AG04450 (cell line): ENCODE measurements around the gene CLTCL1. TPM values are rescaled to one million over a fixed set of nuclear protein-coding genes. Genes with fewer than 3 reads are reported as not detected.

Source experiments
- CTCF ChIA-PET: fragments of 300-600, 350-600 bp; formaldehyde crosslinking; extraction: SDS; loops from one replicate; lab custom pipeline; 2022; ENCODE audit warnings: antibody characterized with exemption, inconsistent platforms; lab: Charles Lee
- POLR2A ChIA-PET: fragments of 350-600 bp; formaldehyde crosslinking; extraction: SDS; loops from one replicate; lab custom pipeline; 2021; ENCODE audit warnings: antibody characterized with exemption, inconsistent platforms; lab: Yijun Ruan, JAX
- DNase-seq: peaks from one replicate; pipeline ENCODE4 v3.0.0-alpha.2; 2011; ENCODE audit warnings: low read depth, low spot score
- H3K27ac ChIP-seq: one replicate; pipeline ENCODE4 v1.5.1; 2012; ENCODE audit warnings: low read depth, low read length, control low read depth
- H3K27me3 ChIP-seq: one replicate; pipeline ENCODE4 v1.6.0; 2012; ENCODE audit warnings: low read length; ENCODE audit not compliant: control insufficient read depth, insufficient read depth
- H3K4me3 ChIP-seq: 2 replicates; pipeline ENCODE4 v1.5.1; 2011; ENCODE audit warnings: mild to moderate bottlenecking, low read depth, low read length, control low read depth
- H3K9me3 ChIP-seq: 2 replicates; pipeline ENCODE4 v1.5.1; 2012; ENCODE audit warnings: low read length; ENCODE audit not compliant: control insufficient read depth, insufficient read depth
- CTCF ChIP-seq: IDR thresholded peaks from 2 replicates; pipeline ENCODE4 v1.5.1; 2011; ENCODE audit warnings: low read depth, low read length, control low read depth, inconsistent platforms
- polyA plus RNA-seq: library from polyadenylated mRNA; depleted of rRNA; stranded (reverse); fragments of >200 nt; gene quantifications from 2 replicates; pipeline ENCODE4 v1.2.3, GENCODE V29; 2011

Gene CLTCL1
- polyA plus RNA-seq, 1 experiment: 6.6 TPM

DNA sequence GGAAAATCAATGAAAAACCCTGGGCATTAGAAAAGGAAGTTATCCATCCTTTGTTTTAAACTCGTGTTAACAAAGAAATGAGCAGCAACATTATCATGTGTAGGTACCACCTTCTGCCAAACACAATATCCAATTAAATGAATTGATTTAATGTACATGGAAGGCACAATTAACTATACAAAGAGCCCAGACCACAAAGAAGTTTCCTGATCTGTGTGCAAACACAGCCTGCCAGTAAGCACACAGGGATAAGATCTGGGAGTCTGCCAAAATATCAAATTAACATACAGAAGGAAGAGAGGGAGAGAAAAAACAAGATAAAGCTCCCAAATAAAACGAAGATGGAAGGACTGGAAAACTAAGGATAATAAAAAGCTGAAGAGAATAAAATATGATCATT is 58.9 kb downstream of the CLTCL1 start:
- no peaks in the 10 kb centered on the region for H3K27me3 ChIP-seq
- H3K4me3 ChIP-seq: no peak overlapping the region
- ChIA-PET CTCF (interaction anchor here (1.1 kb wide), 1 partner anchor 11 kb away, joined by 3 read pairs; no protein-coding TSS in a partner anchor), POLR2A (no interaction called here)
- H3K9me3 ChIP-seq: no peaks in the 10 kb centered on the region
- no peak overlapping the region for H3K27ac ChIP-seq
- no peak for DNase-seq
- TF ChIP-seq CTCF: no peak

DNA sequence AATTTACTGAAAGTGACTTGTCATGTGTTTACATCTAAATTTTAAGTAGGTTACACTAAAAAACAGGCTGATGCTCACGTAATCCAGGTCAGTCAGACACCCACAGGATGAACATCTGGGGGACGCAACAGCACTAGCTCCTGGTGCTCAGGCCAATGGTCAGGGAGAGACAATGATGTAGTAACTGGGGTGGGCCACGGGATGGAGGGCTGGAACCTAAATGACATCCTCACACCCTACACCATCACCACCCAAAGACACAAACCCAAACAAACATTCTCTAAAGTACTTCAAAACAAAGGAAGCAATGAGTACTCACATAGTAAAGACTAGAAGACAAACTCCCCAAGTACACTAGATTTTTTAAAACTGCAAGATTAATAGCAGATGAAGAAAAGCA is 59.5 kb downstream of the CLTCL1 start:
- Histone ChIP-seq H3K27ac (no peak overlapping the region), H3K27me3 (no peaks in the 10 kb centered on the region), H3K9me3 (no peaks in the 10 kb centered on the region), H3K4me3 (no peak overlapping the region)
- CTCF ChIA-PET: interaction anchor here (1.1 kb wide), 1 partner anchor 398 kb away, joined by 3 read pairs; no protein-coding TSS in a partner anchor
- DNase-seq: no peak
- TF ChIP-seq CTCF: no peak
- POLR2A ChIA-PET: no interaction called here

DNA sequence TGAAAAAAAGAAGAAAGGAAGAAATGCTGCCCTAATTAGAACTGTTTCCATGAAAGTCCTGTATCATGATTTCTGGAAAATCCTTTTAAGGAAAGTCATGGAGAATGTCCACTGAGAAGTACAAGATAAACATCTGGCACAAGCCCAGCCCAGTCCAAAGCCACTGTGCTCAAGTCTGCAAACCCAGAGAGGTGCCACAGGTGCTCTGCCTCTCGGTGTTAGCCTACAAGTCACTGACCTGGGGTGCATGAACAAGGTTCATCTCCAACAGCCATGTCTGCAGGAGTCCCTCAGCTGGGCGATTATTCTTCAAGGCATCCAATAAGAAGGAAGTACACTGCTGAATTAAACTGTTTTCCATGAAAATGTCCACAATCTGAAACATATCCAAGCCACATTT is 61.9 kb downstream of the CLTCL1 start:
- Histone ChIP-seq H3K27ac (no peak overlapping the region), H3K4me3 (no peak overlapping the region), H3K27me3 (no peaks in the 10 kb centered on the region), H3K9me3 (no peaks in the 10 kb centered on the region)
- no peak for DNase-seq
- TF ChIP-seq CTCF: no peak
- CTCF ChIA-PET: interaction anchor here (0.7 kb wide), 1 partner anchor 44 kb away, joined by 4 read pairs; no protein-coding TSS in a partner anchor
- POLR2A ChIA-PET: no interaction called here

GRCh38 chr22:19228179-19228578 is 63.3 kb downstream of the CLTCL1 start:
- Histone ChIP-seq H3K4me3 (no peak overlapping the region), H3K27ac (no peak overlapping the region), H3K9me3 (no peaks in the 10 kb centered on the region), H3K27me3 (no peaks in the 10 kb centered on the region)
- DNase-seq: no peak
- TF ChIP-seq CTCF: no peak
- ChIA-PET POLR2A (no interaction called here), CTCF (no interaction called here)

DNA sequence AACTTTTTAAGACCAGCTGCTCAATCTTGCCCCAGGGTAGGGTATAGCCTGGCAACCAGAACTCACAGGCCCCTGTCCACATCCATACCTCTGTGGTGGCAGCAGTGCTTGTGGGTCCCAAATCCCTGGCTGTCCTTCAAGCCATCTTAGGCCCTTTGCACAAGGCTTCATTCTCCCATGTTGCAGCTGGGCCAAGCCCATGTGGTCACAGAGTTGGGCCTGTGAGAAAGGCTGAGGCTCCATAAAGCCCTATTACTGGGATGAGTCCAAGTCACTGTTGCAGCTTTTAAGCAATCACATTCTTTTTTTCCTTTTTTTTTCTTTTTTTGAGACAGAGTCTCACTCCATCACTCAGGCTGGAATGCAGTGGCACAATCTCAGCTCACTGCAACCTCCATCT is 65.1 kb downstream of the CLTCL1 start:
- ChIA-PET POLR2A (no interaction called here), CTCF (interaction anchor here (0.7 kb wide), 1 partner anchor 203 kb away, joined by 5 read pairs; no protein-coding TSS in a partner anchor)
- no peak for TF ChIP-seq CTCF
- H3K9me3 ChIP-seq: no peaks in the 10 kb centered on the region
- no peaks in the 10 kb centered on the region for H3K27me3 ChIP-seq
- no peak overlapping the region for H3K27ac ChIP-seq
- no peak for DNase-seq
- H3K4me3 ChIP-seq: no peak overlapping the region
